Prostate gland (tissue), 2 donors: Measurements from ENCODE around the gene RFTN1.

ENCODE experiments used
- POLR2A ChIP-seq: fragments of 450-650 bp; IDR thresholded peaks from one replicate; pipeline ENCODE4 v1.6.1; 2016; ENCODE audit warnings: antibody characterized with exemption, mild to moderate bottlenecking
- TF ChIP-seq, protein P1 (sequence below), 4 experiments: fragments of 200-600 bp in 2 of 4; fragments of 450-650 bp in 2 of 4; sonication (generic) in 2 of 4; IDR thresholded peaks; 1 replicate in 3 of 4; 2 replicates in 1 of 4; pipeline ENCODE4 v1.5.1; 2016 to 2019; ENCODE audit warnings: antibody characterized with exemption in 4 of 4, mild to moderate bottlenecking in 2 of 4, moderate library complexity in 2 of 4

DNA sequence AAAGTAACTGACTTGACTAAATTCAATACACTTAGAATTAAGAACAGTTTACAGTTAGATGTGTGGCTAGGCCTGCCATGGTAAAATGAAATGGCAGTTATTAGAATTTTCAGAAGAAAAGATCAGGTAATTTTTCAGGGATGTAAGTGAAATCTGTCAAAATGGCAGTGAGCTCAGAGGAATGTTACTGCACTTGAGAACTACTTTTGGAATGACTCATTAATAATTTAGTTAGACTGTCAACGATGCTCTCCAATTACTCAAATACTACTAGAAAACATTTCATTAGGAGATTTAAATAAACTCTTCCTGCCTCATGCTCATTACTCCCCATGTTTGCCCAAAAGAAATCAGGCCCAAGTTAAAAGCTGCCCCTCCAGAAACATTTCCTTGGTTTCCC lies 84.4 kb downstream of the RFTN1 start:
- TF ChIP-seq, protein P1, sequence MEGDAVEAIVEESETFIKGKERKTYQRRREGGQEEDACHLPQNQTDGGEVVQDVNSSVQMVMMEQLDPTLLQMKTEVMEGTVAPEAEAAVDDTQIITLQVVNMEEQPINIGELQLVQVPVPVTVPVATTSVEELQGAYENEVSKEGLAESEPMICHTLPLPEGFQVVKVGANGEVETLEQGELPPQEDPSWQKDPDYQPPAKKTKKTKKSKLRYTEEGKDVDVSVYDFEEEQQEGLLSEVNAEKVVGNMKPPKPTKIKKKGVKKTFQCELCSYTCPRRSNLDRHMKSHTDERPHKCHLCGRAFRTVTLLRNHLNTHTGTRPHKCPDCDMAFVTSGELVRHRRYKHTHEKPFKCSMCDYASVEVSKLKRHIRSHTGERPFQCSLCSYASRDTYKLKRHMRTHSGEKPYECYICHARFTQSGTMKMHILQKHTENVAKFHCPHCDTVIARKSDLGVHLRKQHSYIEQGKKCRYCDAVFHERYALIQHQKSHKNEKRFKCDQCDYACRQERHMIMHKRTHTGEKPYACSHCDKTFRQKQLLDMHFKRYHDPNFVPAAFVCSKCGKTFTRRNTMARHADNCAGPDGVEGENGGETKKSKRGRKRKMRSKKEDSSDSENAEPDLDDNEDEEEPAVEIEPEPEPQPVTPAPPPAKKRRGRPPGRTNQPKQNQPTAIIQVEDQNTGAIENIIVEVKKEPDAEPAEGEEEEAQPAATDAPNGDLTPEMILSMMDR (IDR thresholded peaks at IDR 0.05), result no peak
- no peak for TF ChIP-seq POLR2A
